NCI-H128 (cell line): ENCODE results near the gene TRAK2.
"Not testable (repeated sequence)": the region's sequence is repeated elsewhere in the genome, so short reads cannot be mapped to it uniquely, and the experiment has no call there.

Experiments used
- DNase-seq: peaks from one replicate; lab custom pipeline; 2025; ENCODE audit not compliant: unreplicated experiment; lab: John Stamatoyannopoulos, UW

Gene TRAK2

GRCh38 chr2:201451292-201452057 is at the start of gene TRAK2, which contains the start of gene STRADB:
TRAK2 (minus strand) TSS chr2:201451458; CDS start chr2:201420507, 30,951 bp downstream.
STRADB (plus strand) TSS chr2:201451740; CDS start chr2:201454841, 3,101 bp downstream.
- DNase-seq, result peak; percentile 78

GRCh38 chr2:201500534-201500933 is 49.3 kb upstream of the TRAK2 start:
- no peak for DNase-seq

DNA sequence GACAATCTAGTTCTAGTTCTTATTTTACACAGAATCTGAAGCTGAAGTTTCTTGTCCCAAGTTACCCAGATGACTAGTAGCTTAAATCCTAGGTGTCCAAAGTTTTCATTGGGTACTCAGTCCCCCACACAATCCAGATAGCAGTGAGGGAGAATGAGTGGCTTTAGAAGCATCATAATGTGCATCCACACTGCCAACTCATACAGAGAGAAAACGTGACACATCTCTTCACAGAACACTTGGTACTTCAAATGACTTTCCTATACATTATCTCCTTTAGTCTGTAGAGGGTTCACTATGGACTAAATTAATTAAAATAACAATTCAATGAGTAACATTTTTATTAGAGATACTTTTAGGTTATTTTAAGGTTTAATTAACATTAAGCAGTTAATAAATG is 45.5 kb upstream of the TRAK2 start:
- no peak for DNase-seq

- no peak for DNase-seq
Measured at GRCh38 chr2:201490291-201490690, 39.0 kb upstream of the TRAK2 start.

DNA sequence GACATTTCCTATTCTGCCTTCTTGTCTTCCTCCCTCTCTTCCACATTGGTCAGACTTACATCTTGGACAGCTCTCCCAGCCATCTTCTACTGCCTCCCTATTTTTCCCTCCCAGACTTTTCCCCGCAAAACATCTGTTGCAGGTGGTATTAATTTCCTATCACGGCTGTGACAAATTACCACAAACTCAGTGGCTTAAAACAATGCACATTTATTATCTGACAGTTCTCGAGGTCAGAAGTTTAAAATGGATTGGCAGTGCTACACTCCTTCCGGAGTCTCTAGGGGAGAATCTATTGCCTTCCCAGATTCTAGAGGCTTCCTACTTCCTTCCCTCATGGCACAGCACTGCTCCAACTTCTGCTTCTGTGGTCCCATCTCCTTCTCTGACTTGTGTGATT is 33.5 kb upstream of the TRAK2 start:
- DNase-seq, result no peak

DNA sequence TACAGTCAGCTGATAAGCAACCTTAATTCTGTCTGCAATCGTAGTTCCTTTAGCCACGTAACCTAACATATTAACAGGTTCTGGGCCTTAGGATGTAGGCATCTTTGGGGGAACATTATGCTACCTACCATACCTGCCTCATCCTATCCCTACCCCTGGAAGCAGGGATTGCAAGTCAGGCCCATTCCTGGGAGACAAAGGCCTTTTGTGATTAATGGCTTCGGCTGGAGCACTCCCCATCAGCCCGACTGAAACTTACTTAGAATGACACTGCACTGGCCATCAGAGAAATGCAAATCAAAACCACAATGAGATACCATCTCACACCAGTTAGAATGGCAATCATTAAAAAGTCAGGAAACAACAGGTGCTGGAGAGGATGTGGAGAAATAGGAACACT is 32.5 kb upstream of the TRAK2 start:
- not testable (repeated sequence) for DNase-seq

DNA sequence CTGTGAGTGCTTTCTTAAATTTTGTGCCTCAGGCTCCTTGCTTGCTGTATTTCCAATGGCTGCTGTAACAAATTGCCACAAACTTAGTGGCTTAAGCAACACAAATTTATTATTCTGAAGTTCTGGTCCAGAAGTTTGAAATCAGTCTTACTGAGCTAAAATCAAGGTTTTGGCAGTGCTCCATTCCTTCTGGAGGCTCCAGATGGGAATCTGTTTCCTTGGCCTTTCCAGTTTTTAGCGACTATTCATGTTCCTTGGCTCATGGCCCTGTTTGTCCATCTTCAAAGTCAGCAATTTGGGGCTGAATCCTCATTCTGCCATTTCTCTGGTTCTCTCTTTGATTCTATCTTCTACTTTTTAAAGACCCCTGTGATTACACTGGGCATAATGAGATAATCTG is 32.1 kb upstream of the TRAK2 start:
- no peak for DNase-seq

DNA sequence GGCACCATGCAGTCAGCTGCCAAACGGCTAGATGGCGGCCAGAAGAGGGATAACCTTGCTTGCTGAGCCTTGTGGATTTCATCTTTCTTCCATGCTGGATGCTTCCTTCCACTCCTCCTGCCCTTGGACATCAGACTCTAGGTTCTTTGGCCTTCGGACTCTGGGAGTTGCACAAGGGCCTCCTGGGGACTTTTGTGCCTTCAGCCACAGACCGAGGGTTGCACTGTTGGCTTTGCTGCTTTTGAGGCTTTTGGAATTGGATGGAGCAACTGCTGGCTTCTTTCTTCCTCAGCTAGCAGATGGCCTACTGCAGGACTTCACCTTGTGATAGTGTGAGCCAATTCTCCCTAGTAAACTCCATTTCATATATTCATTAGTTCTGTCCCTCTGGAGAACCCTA is 31.3 kb upstream of the TRAK2 start:
- DNase-seq, result no peak

DNA sequence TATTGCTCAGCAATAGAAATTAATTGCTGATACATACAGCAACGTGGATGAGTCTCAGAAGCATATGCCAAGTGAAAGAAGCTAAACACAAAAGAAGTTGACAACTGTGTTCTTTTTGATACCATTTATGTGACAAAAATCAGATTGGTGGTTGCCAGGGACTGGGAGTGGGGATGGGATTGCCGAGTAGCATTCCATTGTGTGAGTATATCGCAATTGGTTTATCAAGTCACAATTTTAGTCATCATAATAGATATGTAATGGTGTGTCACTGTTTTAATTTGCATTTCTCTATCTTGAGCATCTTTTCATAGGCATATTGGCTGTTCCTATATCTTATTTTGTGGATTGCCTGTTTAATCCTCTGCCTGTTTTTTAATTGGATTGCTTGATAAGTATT is 21.2 kb upstream of the TRAK2 start:
- no peak for DNase-seq

- no peak for DNase-seq
Measured at GRCh38 chr2:201471732-201472393, 20.6 kb upstream of the TRAK2 start.

DNA sequence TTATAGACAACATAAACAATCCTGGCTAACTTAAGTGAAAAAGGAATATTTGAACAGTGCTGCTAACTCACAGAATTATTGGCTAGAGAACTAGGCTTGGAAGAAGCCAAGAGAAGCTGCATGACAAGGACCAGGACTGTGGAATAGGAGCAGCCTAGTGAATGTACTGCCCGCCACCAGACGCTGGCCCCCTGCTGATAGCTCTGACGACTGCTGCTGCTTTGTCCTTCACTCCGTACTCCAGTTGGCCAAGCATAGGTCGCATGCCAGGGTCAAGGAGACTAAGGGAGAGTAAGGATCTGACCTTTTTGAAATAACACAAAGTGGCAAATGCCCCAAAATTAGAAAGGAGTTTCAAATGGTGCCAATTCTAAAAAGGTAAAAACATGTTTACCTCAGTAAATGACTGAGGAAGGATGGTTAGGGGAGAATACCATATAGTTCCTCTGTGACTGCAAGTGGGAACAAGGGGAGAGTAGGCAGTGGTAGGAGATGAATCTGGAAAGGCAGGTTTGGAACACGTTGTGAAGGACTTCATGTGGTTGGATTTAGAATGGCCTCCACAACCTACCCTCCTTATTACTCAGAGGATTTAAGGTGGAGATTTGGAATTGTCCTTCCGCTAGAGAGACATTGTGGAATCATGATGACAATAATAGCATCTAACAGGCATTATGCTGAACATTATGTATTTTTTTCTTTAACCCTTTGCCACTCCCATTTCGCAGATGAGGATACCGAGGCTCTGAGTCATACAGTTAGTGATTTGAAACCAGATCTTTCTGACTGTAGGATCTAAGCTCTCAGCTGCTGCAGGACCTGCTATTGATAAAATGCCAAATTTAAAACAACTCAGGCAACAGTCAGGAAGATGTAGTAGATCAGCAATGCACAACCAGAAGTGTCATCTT is 19.8 kb upstream of the TRAK2 start:
- no peak for DNase-seq

DNA sequence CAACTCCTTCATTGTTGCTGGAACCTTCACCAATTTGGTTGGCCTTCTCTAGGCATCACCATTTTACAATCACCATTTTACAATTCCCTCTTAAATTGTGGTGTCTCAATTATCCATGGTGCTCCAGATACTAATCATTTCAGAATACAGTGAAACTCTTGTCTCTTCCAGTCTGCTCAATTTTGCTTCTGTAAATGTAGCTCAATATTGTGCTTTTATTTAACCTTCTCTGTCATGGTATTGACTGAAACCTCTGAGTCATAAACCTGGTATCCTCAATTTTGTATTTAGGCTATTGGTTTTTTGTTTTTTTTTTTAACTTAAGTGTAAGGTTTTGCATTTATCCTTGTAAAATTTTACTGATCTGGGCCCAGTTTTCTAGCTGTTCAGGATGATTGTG is 16.4 kb upstream of the TRAK2 start:
- no peak for DNase-seq

- DNase-seq, result no peak
Measured at GRCh38 chr2:201466050-201466675, 14.9 kb upstream of the TRAK2 start.

GRCh38 chr2:201465524-201465971 is 14.3 kb upstream of the TRAK2 start:
- no peak for DNase-seq

GRCh38 chr2:201464547-201464946 is 13.3 kb upstream of the TRAK2 start:
- no peak for DNase-seq

- DNase-seq, result no peak
Measured at GRCh38 chr2:201460532-201460931, 9.3 kb upstream of the TRAK2 start.

- DNase-seq, result no peak
Measured at GRCh38 chr2:201458381-201458780, 7.1 kb upstream of the TRAK2 start.

DNA sequence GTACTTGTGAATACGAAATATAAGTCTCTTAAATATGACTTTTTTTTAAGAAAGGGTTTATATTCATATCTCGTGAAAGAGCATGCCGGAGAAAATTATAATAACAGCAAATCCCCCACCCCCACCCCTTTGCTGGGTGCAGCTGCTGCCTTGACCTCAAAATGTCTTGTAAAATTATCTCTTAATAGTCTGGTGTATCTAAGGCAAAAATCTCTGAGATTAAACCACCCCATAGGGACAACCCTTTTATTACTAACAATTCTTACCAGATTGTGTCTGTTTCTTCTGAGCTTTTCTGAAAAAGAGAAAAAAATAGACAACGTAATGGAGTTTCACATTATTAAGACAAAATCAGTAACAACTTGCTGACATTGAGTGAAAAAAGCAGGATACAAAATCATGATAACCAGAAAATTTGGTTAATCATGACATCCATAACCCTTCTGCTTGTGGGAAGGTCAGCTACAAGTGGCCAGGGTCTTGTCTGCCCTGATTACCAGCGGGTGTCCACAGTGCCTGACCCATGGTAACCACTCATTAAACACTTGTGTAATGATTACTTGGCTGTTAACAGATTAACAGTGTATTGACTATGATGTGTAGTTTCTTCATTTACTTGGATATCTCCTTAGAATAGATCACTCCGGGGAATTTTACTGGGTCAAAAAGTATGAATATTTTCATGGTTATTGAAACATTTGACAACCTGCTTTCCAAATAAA is 1.8 kb upstream of the TRAK2 start:
- no peak for DNase-seq

GRCh38 chr2:201452058-201452921 is 1.0 kb upstream of the TRAK2 start:
- DNase-seq, result no peak

GRCh38 chr2:201450954-201451291 is 335 bp downstream of the TRAK2 start:
- DNase-seq, result no peak
